Muscle layer of colon (tissue), 2 donors: Measurements from ENCODE around the gene HYAL3.

ENCODE experiments used
- H3K27ac ChIP-seq: one replicate; pipeline ENCODE4 v1.7.0; 2013; ENCODE audit warnings: low read depth, mild to moderate bottlenecking, low read length, moderate library complexity
- H3K27me3 ChIP-seq, 2 donors: one replicate each; pipeline ENCODE4 v1.7.0; 2013; ENCODE audit warnings: low read length in 2 of 2, mild to moderate bottlenecking in 2 of 2; ENCODE audit not compliant: insufficient read depth in 2 of 2, control insufficient read depth in 1 of 2
- H3K36me3 ChIP-seq: one replicate; pipeline ENCODE4 v1.7.0; 2013; ENCODE audit warnings: mild to moderate bottlenecking, low read length; ENCODE audit not compliant: insufficient read depth
- H3K4me1 ChIP-seq: one replicate; pipeline ENCODE4 v1.7.0; 2013; ENCODE audit warnings: mild to moderate bottlenecking, low read length; ENCODE audit not compliant: insufficient read depth
- H3K4me3 ChIP-seq, 2 donors: one replicate each; pipeline ENCODE4 v1.7.0; 2013; ENCODE audit warnings: low read length in 2 of 2, low read depth in 1 of 2, mild to moderate bottlenecking in 1 of 2, moderate library complexity in 1 of 2
- H3K9ac ChIP-seq: one replicate; pipeline ENCODE4 v1.7.0; 2013; ENCODE audit warnings: low read length
- H3K9me3 ChIP-seq: one replicate; pipeline ENCODE4 v1.7.0; 2013; ENCODE audit warnings: mild to moderate bottlenecking, low read length
- donor health status: abdominal sarcoma.
- donor health status: Adenocarcinoma of cecum.

The HYAL3 gene

DNA sequence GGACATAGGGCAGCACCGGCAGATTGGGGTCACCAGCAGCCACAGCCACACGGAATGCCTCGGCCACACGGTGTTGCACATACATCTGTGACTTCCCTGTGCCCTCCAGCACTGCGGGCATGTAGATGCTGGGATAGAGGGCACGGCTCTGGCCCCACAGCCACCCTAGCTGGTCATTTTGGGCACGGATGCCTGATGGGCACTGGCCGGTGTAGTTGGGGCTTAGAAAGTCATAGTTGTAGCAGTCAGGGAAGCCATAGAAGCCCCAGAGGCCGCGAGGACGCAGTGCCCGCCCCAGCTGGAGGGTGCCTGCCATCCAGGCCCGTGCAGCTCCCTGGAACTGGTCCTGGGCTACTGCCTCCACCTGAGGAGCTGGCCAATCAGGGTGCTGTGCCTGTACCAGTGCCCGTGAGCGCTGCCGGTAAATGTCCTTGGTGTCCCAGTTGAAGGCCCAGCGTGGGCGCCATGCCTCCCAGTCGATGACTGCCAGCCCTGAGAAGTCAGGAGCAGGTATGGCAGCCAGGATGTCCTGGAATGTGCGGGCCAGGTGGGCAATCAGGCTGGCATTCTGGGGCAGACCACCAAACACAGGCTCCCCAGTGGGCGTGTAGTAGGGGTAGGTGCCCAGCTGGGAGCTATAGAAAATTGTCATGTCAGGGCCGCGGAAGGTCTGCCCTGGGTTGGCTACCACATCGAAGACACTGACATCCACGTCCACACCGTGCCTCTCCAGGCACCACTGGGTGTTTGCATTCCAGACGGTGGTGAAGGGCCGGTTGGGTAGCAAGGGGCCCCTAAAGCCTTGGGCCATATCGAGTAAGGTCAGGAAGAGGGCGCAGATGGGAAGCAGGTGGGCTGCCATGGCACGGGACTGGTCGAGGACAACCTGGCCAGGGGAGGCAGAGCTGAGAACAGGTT lies 3.1 kb upstream of the HYAL3 start:
- no peak overlapping the region for H3K27ac ChIP-seq
- no peaks in the 10 kb centered on the region for H3K27me3 ChIP-seq
- H3K9me3 ChIP-seq: no peaks in the 10 kb centered on the region
- H3K4me1 ChIP-seq: peaks cover 28% of the 10 kb centered on the region
- no peak overlapping the region for H3K9ac ChIP-seq
- H3K4me3 ChIP-seq: no peak overlapping the region
- H3K36me3 ChIP-seq: no peaks in the 10 kb centered on the region

DNA sequence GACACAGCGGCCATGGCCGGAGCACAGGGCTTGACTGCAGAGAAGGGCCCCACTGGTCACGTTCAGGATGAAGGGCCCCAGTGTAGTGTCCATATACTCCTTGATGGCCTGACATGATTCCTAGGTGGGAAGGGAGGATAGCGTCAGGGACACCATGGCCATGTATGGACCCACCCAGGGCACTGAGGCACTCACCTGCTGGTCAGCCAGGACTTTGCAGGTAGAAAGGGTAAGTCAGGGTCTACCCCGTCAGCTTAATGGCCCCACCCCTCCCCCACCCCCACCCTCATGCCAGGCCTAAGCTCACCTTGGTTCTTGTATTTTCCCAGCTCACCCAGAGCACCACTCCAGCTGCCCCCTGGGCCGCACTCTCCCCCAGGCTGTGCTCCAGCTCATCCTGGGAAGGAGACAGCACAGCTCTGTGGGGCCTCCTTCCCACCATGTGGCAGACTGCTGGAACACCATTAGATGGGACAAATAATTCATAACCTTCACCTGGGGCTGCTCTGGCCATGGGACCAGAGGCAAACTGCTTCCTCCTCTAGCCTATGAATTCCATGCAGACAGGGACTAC lies 1.6 kb upstream of the HYAL3 start:
- Histone ChIP-seq H3K4me3 (peak overlapping the region; percentile 23 to 54), H3K9me3 (no peaks in the 10 kb centered on the region), H3K4me1 (peaks cover 28% of the 10 kb centered on the region), H3K36me3 (no peaks in the 10 kb centered on the region), H3K9ac (no peak overlapping the region), H3K27ac (peak overlapping the region; percentile 89), H3K27me3 (no peaks in the 10 kb centered on the region)

DNA sequence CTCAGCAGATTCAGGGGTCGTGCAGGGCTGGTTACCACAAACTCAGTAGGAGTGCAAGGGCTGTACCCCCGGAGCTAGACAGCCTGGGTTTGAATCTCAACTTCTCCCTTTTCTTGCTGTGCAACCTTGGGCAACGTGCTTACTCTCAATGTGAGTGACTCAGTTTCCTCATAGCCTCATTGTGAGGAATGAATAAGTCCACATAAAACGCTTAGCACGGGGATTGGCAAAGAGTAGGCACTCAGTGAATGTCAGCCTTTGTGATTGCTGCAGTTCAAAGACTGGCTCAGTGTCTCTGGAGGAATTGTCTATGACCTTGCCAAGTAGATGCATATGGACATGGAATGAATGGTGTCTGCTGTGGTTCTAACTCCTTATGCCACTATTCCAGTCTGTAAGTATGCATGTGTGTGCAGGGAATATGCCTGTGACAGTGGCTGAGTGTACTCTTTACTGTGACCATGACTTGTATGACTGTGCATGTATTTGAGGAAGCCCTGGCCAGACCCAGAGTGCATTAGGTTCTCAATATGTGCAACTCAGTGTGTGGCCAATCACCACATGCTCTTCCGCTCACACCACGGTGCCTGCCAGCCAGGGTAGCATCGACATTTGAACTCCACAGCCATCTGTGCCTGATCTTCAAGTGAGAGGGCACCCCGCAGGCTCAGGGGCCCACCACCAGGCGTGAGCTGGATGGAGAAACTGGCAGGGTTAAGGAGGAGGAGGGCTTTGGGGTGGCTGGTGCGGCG lies 900 bp upstream of the HYAL3 start:
- H3K27me3 ChIP-seq: no peaks in the 10 kb centered on the region
- peaks cover 28% of the 10 kb centered on the region for H3K4me1 ChIP-seq
- peak overlapping the region; percentile 32 for H3K9ac ChIP-seq
- no peaks in the 10 kb centered on the region for H3K36me3 ChIP-seq
- H3K9me3 ChIP-seq: no peaks in the 10 kb centered on the region
- peak overlapping the region; percentile 89 for H3K27ac ChIP-seq
- peak overlapping the region; percentile 50 to 54 for H3K4me3 ChIP-seq

DNA sequence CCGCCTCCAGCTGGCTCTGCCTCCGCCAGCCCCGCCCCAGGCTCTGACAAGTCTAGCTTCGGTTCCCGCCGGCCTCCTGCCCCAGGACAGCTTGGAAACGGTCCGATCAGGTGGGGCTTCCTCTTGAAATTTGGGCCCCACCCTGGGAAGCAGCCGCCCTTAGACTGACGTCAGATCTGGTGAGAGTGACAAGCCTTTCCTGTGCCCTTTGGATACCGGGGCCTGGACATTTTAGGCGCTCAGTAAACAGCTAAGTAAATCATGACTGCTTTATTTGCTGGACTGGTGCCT lies 378 bp upstream of the HYAL3 start:
- Histone ChIP-seq H3K4me3 (peak overlapping the region; percentile 50 to 54), H3K4me1 (peaks cover 28% of the 10 kb centered on the region)

GRCh38 chr3:50297896-50298725 lies 1.1 kb downstream of the HYAL3 start:
- Histone ChIP-seq H3K9me3 (no peaks in the 10 kb centered on the region), H3K9ac (peak overlapping the region; percentile 95), H3K27ac (peak overlapping the region; percentile 80), H3K27me3 (no peaks in the 10 kb centered on the region), H3K4me1 (peaks cover 30% of the 10 kb centered on the region), H3K4me3 (peak overlapping the region; percentile 84 to 91), H3K36me3 (no peaks in the 10 kb centered on the region)

More for the DNA sequence above, 378 bp upstream of the HYAL3 start:
- Histone ChIP-seq H3K36me3 (no peaks in the 10 kb centered on the region), H3K9ac (peak overlapping the region; percentile 32), H3K27ac (peak overlapping the region; percentile 89), H3K9me3 (no peaks in the 10 kb centered on the region), H3K27me3 (no peaks in the 10 kb centered on the region)

DNA sequence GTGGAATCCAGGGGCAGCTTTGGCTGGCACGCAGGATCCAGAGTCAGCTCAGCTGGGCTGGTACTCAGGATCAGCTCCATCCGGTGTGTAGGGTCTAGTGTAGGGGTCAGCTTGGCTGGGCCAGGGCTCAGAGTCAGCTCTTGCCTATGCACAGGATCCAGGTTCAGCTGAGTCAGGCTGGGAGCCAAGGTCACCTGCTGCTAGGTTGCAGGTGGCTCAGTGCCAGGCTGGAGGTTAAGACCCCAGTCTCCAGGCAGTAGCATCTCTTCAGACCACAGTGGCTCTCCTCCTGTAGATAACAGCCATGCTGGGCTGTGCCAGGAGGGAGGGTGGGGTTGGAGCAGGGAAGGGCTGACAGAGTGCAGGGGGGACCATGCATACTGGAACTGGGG lies 1.8 kb downstream of the HYAL3 start:
- peaks cover 35% of the 10 kb centered on the region for H3K4me1 ChIP-seq
- H3K9ac ChIP-seq: no peak overlapping the region
- no peak overlapping the region for H3K4me3 ChIP-seq
- H3K36me3 ChIP-seq: no peaks in the 10 kb centered on the region
- no peak overlapping the region for H3K27ac ChIP-seq
- no peaks in the 10 kb centered on the region for H3K9me3 ChIP-seq
- no peaks in the 10 kb centered on the region for H3K27me3 ChIP-seq

GRCh38 chr3:50296721-50297383 lies 2.4 kb downstream of the HYAL3 start:
- peaks cover 35% of the 10 kb centered on the region for H3K4me1 ChIP-seq
- H3K9ac ChIP-seq: no peak overlapping the region
- no peak overlapping the region for H3K4me3 ChIP-seq
- H3K36me3 ChIP-seq: no peaks in the 10 kb centered on the region
- H3K9me3 ChIP-seq: no peaks in the 10 kb centered on the region
- H3K27me3 ChIP-seq: no peaks in the 10 kb centered on the region
- no peak overlapping the region for H3K27ac ChIP-seq

GRCh38 chr3:50295553-50296431 lies 3.4 kb downstream of the HYAL3 start:
- no peaks in the 10 kb centered on the region for H3K36me3 ChIP-seq
- H3K4me1 ChIP-seq: peaks cover 39% of the 10 kb centered on the region
- H3K27me3 ChIP-seq: no peaks in the 10 kb centered on the region
- H3K9me3 ChIP-seq: no peaks in the 10 kb centered on the region
- H3K4me3 ChIP-seq: no peak overlapping the region
- no peak overlapping the region for H3K9ac ChIP-seq
- H3K27ac ChIP-seq: no peak overlapping the region

GRCh38 chr3:50294492-50295403 lies 4.5 kb downstream of the HYAL3 start:
- no peaks in the 10 kb centered on the region for H3K9me3 ChIP-seq
- H3K9ac ChIP-seq: no peak overlapping the region
- no peak overlapping the region for H3K27ac ChIP-seq
- no peak overlapping the region for H3K4me3 ChIP-seq
- H3K4me1 ChIP-seq: peaks cover 36% of the 10 kb centered on the region
- H3K36me3 ChIP-seq: peaks cover 8% of the 10 kb centered on the region
- H3K27me3 ChIP-seq: no peaks in the 10 kb centered on the region
